ENCODE measurements around the gene ZNF135.

ZNF135 gene

GRCh38 chr19:58020129-58020528 lies 39.0 kb upstream of the ZNF135 start:
- Histone ChIP-seq H2AK5ac (ENCODE audit: low read length) (no peak overlapping the region), H3K4ac (ENCODE audit: low read depth, low read length) (no peak overlapping the region), H3K18ac (ENCODE audit: low read length) (no peak overlapping the region), H3K27ac (ENCODE audit: low read depth, low read length) (no peak overlapping the region), H2BK15ac (replicated peaks; ENCODE audit: low read depth) (no peak overlapping the region), H3K27me3 (ENCODE audit: insufficient read depth, low read length, poor library complexity) (no peaks in the 10 kb centered on the region), H3K79me1 (ENCODE audit: low read length) (no peaks in the 10 kb centered on the region), H3K9ac (ENCODE audit: low read length) (no peak overlapping the region), H2BK5ac (ENCODE audit: low read length) (no peak overlapping the region), H3K4me3 (ENCODE audit: low read length) (no peak overlapping the region), H3K79me2 (ENCODE audit: control insufficient read depth, insufficient read depth, low read length) (no peaks in the 10 kb centered on the region), H4K5ac (ENCODE audit: low read length) (no peak overlapping the region), H3K4me1 (ENCODE audit: control insufficient read depth, low read depth, low read length) (no peaks in the 10 kb centered on the region), H3K4me2 (ENCODE audit: low read length) (no peak overlapping the region), H3K23ac (ENCODE audit: low read length) (no peak overlapping the region), H3K36me3 (ENCODE audit: control insufficient read depth, insufficient read depth, low read length) (no peaks in the 10 kb centered on the region), H3K56ac (ENCODE audit: low read length) (no peak overlapping the region), H4K8ac (ENCODE audit: low read depth, low read length) (no peak overlapping the region), H2BK120ac (ENCODE audit: low read depth, low read length) (no peak overlapping the region)
- no peak for DNase-seq
- WGBS (ENCODE audit: extremely low coverage, insufficient coverage, low lambda C conversion rate): no CpG with 5 or more reads among the region's 7 CpGs

- no CpG with 5 or more reads among the region's 30 CpGs for WGBS (ENCODE audit: extremely low coverage, insufficient coverage, low lambda C conversion rate)
- Histone ChIP-seq H3K79me1 (ENCODE audit: low read length) (no peaks in the 10 kb centered on the region), H3K4me3 (ENCODE audit: low read length) (no peak overlapping the region), H3K27me3 (ENCODE audit: insufficient read depth, low read length, poor library complexity) (no peaks in the 10 kb centered on the region), H3K4me2 (ENCODE audit: low read length) (no peak overlapping the region), H3K23ac (ENCODE audit: low read length) (no peak overlapping the region), H4K8ac (ENCODE audit: low read depth, low read length) (no peak overlapping the region), H3K9ac (ENCODE audit: low read length) (no peak overlapping the region), H3K4ac (ENCODE audit: low read depth, low read length) (no peak overlapping the region), H2AK5ac (ENCODE audit: low read length) (no peak overlapping the region), H3K4me1 (ENCODE audit: control insufficient read depth, low read depth, low read length) (no peaks in the 10 kb centered on the region), H3K27ac (ENCODE audit: low read depth, low read length) (no peak overlapping the region), H3K79me2 (ENCODE audit: control insufficient read depth, insufficient read depth, low read length) (no peaks in the 10 kb centered on the region), H2BK15ac (replicated peaks; ENCODE audit: low read depth) (no peak overlapping the region), H3K56ac (ENCODE audit: low read length) (no peak overlapping the region), H3K36me3 (ENCODE audit: control insufficient read depth, insufficient read depth, low read length) (no peaks in the 10 kb centered on the region), H3K18ac (ENCODE audit: low read length) (no peak overlapping the region), H2BK120ac (ENCODE audit: low read depth, low read length) (no peak overlapping the region), H2BK5ac (ENCODE audit: low read length) (no peak overlapping the region), H4K5ac (ENCODE audit: low read length) (no peak overlapping the region)
- peak; percentile 92 for DNase-seq
These were observed 37.4 kb upstream of the ZNF135 start for GRCh38 chr19:58021541-58022282.

GRCh38 chr19:58022283-58022660 lies 36.8 kb upstream of the ZNF135 start:
- Histone ChIP-seq H2BK5ac (ENCODE audit: low read length) (no peak overlapping the region), H4K8ac (ENCODE audit: low read depth, low read length) (no peak overlapping the region), H3K56ac (ENCODE audit: low read length) (no peak overlapping the region), H2BK120ac (ENCODE audit: low read depth, low read length) (no peak overlapping the region), H2BK15ac (replicated peaks; ENCODE audit: low read depth) (no peak overlapping the region), H3K4ac (ENCODE audit: low read depth, low read length) (no peak overlapping the region), H3K18ac (ENCODE audit: low read length) (no peak overlapping the region), H3K79me2 (ENCODE audit: control insufficient read depth, insufficient read depth, low read length) (no peaks in the 10 kb centered on the region), H3K79me1 (ENCODE audit: low read length) (no peaks in the 10 kb centered on the region), H3K36me3 (ENCODE audit: control insufficient read depth, insufficient read depth, low read length) (no peaks in the 10 kb centered on the region), H3K27me3 (ENCODE audit: insufficient read depth, low read length, poor library complexity) (no peaks in the 10 kb centered on the region), H3K4me1 (ENCODE audit: control insufficient read depth, low read depth, low read length) (no peaks in the 10 kb centered on the region), H3K23ac (ENCODE audit: low read length) (no peak overlapping the region), H3K27ac (ENCODE audit: low read depth, low read length) (no peak overlapping the region), H3K4me2 (ENCODE audit: low read length) (no peak overlapping the region), H4K5ac (ENCODE audit: low read length) (no peak overlapping the region), H3K9ac (ENCODE audit: low read length) (no peak overlapping the region), H3K4me3 (ENCODE audit: low read length) (no peak overlapping the region), H2AK5ac (ENCODE audit: low read length) (no peak overlapping the region)
- DNase-seq: no peak
- no CpG with 5 or more reads among the region's 4 CpGs for WGBS (ENCODE audit: extremely low coverage, insufficient coverage, low lambda C conversion rate)

GRCh38 chr19:58024661-58025060 lies 34.4 kb upstream of the ZNF135 start:
- no peak overlapping the region for H2AK5ac ChIP-seq (ENCODE audit: low read length)
- H3K56ac ChIP-seq (ENCODE audit: low read length): no peak overlapping the region
- no peak overlapping the region for H3K4ac ChIP-seq (ENCODE audit: low read depth, low read length)
- H3K79me2 ChIP-seq (ENCODE audit: control insufficient read depth, insufficient read depth, low read length): no peaks in the 10 kb centered on the region
- no peak overlapping the region for H2BK120ac ChIP-seq (ENCODE audit: low read depth, low read length)
- no peak overlapping the region for H3K4me3 ChIP-seq (ENCODE audit: low read length)
- no peaks in the 10 kb centered on the region for H3K4me1 ChIP-seq (ENCODE audit: control insufficient read depth, low read depth, low read length)
- no peak overlapping the region for H3K23ac ChIP-seq (ENCODE audit: low read length)
- H2BK15ac ChIP-seq (replicated peaks; ENCODE audit: low read depth): no peak overlapping the region
- no peak overlapping the region for H3K9ac ChIP-seq (ENCODE audit: low read length)
- H2BK5ac ChIP-seq (ENCODE audit: low read length): no peak overlapping the region
- DNase-seq: no peak
- H3K18ac ChIP-seq (ENCODE audit: low read length): no peak overlapping the region
- no peak overlapping the region for H3K4me2 ChIP-seq (ENCODE audit: low read length)
- H3K27me3 ChIP-seq (ENCODE audit: insufficient read depth, low read length, poor library complexity): no peaks in the 10 kb centered on the region
- H4K8ac ChIP-seq (ENCODE audit: low read depth, low read length): no peak overlapping the region
- no peaks in the 10 kb centered on the region for H3K36me3 ChIP-seq (ENCODE audit: control insufficient read depth, insufficient read depth, low read length)
- H3K27ac ChIP-seq (ENCODE audit: low read depth, low read length): no peak overlapping the region
- H4K5ac ChIP-seq (ENCODE audit: low read length): no peak overlapping the region
- no CpG with 5 or more reads among the region's 12 CpGs for WGBS (ENCODE audit: extremely low coverage, insufficient coverage, low lambda C conversion rate)
- H3K79me1 ChIP-seq (ENCODE audit: low read length): no peaks in the 10 kb centered on the region

GRCh38 chr19:58033741-58034476 lies 25.2 kb upstream of the ZNF135 start, which contains the start of gene ZSCAN1:
ZSCAN1 (plus strand) TSS chr19:58034025; CDS start chr19:58037837, 3,812 bp downstream.
- Histone ChIP-seq H3K79me1 (ENCODE audit: low read length) (no peaks in the 10 kb centered on the region), H4K5ac (ENCODE audit: low read length) (no peak within 1 kb of the TSS), H2BK15ac (replicated peaks; ENCODE audit: low read depth) (no peak within 1 kb of the TSS), H4K8ac (ENCODE audit: low read depth, low read length) (no peak within 1 kb of the TSS), H2AK5ac (ENCODE audit: low read length) (no peak within 1 kb of the TSS), H3K4me2 (ENCODE audit: low read length) (peak within 1 kb of the TSS; percentile 40), H2BK120ac (ENCODE audit: low read depth, low read length) (no peak within 1 kb of the TSS), H3K36me3 (ENCODE audit: control insufficient read depth, insufficient read depth, low read length) (no peaks in the 10 kb centered on the region), H3K27me3 (ENCODE audit: insufficient read depth, low read length, poor library complexity) (no peaks in the 10 kb centered on the region), H3K27ac (ENCODE audit: low read depth, low read length) (peak within 1 kb of the TSS; percentile 40), H2BK5ac (ENCODE audit: low read length) (no peak within 1 kb of the TSS), H3K4me1 (ENCODE audit: control insufficient read depth, low read depth, low read length) (no peaks in the 10 kb centered on the region), H3K56ac (ENCODE audit: low read length) (peak within 1 kb of the TSS; percentile 90), H3K4me3 (ENCODE audit: low read length) (peak within 1 kb of the TSS; percentile 48), H3K23ac (ENCODE audit: low read length) (peak within 1 kb of the TSS; percentile 85), H3K9ac (ENCODE audit: low read length) (peak within 1 kb of the TSS; percentile 77), H3K18ac (ENCODE audit: low read length) (peak within 1 kb of the TSS; percentile 65), H3K79me2 (ENCODE audit: control insufficient read depth, insufficient read depth, low read length) (no peaks in the 10 kb centered on the region), H3K4ac (ENCODE audit: low read depth, low read length) (peak within 1 kb of the TSS; percentile 56)
- WGBS (ENCODE audit: extremely low coverage, insufficient coverage, low lambda C conversion rate): no CpG with 5 or more reads among the region's 101 CpGs
- peak; percentile 97 for DNase-seq
